Ovary (tissue), 9 donors: Measurements from ENCODE around the gene PRKCE. TPM values are rescaled to one million over a fixed set of nuclear protein-coding genes. Genes with fewer than 3 reads are reported as not detected.

Source experiments
- DNase-seq, 5 donors: peaks; one replicate each; pipeline ENCODE4 v3.0.0-alpha.2; 2019 to 2020
- H3K27ac ChIP-seq, 2 donors: fragments of 200-600 bp; one replicate each; pipeline versions ENCODE4 v1.5.1 to v1.8.0; 2019 to 2022
- H3K27me3 ChIP-seq: fragments of 200-600 bp; one replicate; pipeline ENCODE4 v1.8.0; 2022
- H3K36me3 ChIP-seq: fragments of 200-600 bp; sonication (generic); one replicate; pipeline ENCODE4 v1.5.1; 2019
- H3K4me1 ChIP-seq: one replicate; pipeline ENCODE4 v1.8.1; 2013; ENCODE audit warnings: mild to moderate bottlenecking, moderate library complexity; ENCODE audit not compliant: insufficient read depth
- H3K4me3 ChIP-seq: fragments of 200-600 bp; sonication (generic); one replicate; pipeline ENCODE4 v1.5.1; 2017
- H3K9me3 ChIP-seq, 2 donors: fragments of 200-600 bp in 1 of 2; sonication (generic) in 1 of 2; one replicate each; pipeline versions ENCODE4 v1.5.1 to v1.8.1; 2013 to 2019; ENCODE audit warnings: mild to moderate bottlenecking in 1 of 2, moderate library complexity in 1 of 2
- EP300 ChIP-seq: sonication (generic); formaldehyde crosslinking; IDR thresholded peaks from one replicate; pipeline ENCODE4 v1.6.1; 2017; ENCODE audit warnings: antibody characterized with exemption
- POLR2A ChIP-seq: fragments of 450-650 bp; IDR thresholded peaks from one replicate; pipeline ENCODE4 v1.6.1; 2017; ENCODE audit warnings: antibody characterized with exemption, mild to moderate bottlenecking, moderate library complexity
- WGBS, 3 donors: extraction: QIAGEN DNeasy Blood & Tissue Kit in 1 of 3; methylation state at CpG; one replicate each; pipeline versions ENCODE4 v1.1.5 to v1.1.7; 2013 to 2017; 5-methylcytosine and 5-hydroxymethylcytosine counted together
- intact Hi-C, 4 donors: fragments of 100-400 bp; cut with DNase I; formaldehyde crosslinking; loops; one replicate each; pipeline versions ENCODE4 v1.11.0 to v1.15.1; 2022 to 2023
- polyA plus RNA-seq, 2 donors: library from polyadenylated mRNA; stranded (reverse); fragments of 200-250 nt in 1 of 2; fragments of 350-450 nt in 1 of 2; fragmentation: Illumina TruSeq in 1 of 2; extraction: RNeasy Lipid Tissue Mini Kit (QIAGEN cat#74804) in 1 of 2; gene quantifications; one replicate each; pipeline ENCODE4 v1.2.3, GENCODE V29; 2013 to 2014
- total RNA-seq, 7 donors: library from RNA; depleted of rRNA in 2 of 7; stranded (reverse); fragments of >200 nt in 2 of 7; fragmentation: NEBNext Ultra II Directional in 3 of 7; extraction: Animal tissue kit (Norgen Biotek cat#: 25700) in 3 of 7; gene quantifications; one replicate each; pipeline versions ENCODE4 v1.1.0 to v1.2.4, GENCODE V29; 2016 to 2023
- TF ChIP-seq, protein P1 (sequence below), 3 donors: fragments of 450-650 bp in 2 of 3; fragments of 200-600 bp in 1 of 3; IDR thresholded peaks; one replicate each; pipeline versions ENCODE4 v1.5.1 to v1.8.0; 2016 to 2022; ENCODE audit warnings: antibody characterized with exemption in 3 of 3, mild to moderate bottlenecking in 1 of 3
- donor health status: DM: no; HTN: no; CAD: no; lungs with moderate emphysema.
- donor health status: DM: no; HTN: no; CAD: no.
- donor health status: Bipolar disorder and iron deficiency.
- donor health status: DM: yes; HTN: yes; CAD: no.
- donor health status: DM: no; HTN: no; CAD: no.
- donor health status: DM: yes; HTN: yes; CAD: no.

Gene PRKCE
- total and polyA plus RNA-seq, 9 donors, result 3.1 to 22.8 (median 12.8) TPM

DNA sequence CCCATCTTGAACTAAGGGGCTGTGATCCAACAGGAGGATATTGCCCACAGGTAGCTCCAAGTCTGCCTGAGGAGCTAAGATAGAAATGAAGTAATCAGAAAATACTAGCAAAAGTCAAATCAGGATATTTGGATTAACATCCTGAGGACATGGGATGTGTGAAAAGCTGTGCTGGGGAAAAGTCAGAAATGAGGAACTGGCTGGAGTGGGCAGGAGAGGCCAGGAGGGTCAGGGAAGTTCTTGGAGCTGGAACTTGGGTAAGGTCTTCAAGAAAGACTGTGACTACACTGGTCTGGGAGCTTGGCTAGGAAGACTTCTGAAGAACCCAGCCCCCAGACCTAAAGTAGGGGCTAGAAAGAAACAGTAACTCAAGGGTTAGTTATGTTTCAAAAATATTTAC is 250.9 kb downstream of the PRKCE start:
- intact Hi-C loops, result no loop called here
- TF ChIP-seq POLR2A, result no peak
- no peak for TF ChIP-seq EP300
- TF ChIP-seq, protein P1, sequence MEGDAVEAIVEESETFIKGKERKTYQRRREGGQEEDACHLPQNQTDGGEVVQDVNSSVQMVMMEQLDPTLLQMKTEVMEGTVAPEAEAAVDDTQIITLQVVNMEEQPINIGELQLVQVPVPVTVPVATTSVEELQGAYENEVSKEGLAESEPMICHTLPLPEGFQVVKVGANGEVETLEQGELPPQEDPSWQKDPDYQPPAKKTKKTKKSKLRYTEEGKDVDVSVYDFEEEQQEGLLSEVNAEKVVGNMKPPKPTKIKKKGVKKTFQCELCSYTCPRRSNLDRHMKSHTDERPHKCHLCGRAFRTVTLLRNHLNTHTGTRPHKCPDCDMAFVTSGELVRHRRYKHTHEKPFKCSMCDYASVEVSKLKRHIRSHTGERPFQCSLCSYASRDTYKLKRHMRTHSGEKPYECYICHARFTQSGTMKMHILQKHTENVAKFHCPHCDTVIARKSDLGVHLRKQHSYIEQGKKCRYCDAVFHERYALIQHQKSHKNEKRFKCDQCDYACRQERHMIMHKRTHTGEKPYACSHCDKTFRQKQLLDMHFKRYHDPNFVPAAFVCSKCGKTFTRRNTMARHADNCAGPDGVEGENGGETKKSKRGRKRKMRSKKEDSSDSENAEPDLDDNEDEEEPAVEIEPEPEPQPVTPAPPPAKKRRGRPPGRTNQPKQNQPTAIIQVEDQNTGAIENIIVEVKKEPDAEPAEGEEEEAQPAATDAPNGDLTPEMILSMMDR (IDR thresholded peaks at IDR 0.05), result no peak
- H3K4me1 ChIP-seq, result peaks cover 10% of the 10 kb centered on the region
- no peaks in the 10 kb centered on the region for H3K36me3 ChIP-seq
- no peak for DNase-seq
- no peak overlapping the region for H3K4me3 ChIP-seq
- H3K27me3 ChIP-seq, result no peaks in the 10 kb centered on the region
- no peaks in the 10 kb centered on the region for H3K9me3 ChIP-seq
- no peak overlapping the region for H3K27ac ChIP-seq

DNA sequence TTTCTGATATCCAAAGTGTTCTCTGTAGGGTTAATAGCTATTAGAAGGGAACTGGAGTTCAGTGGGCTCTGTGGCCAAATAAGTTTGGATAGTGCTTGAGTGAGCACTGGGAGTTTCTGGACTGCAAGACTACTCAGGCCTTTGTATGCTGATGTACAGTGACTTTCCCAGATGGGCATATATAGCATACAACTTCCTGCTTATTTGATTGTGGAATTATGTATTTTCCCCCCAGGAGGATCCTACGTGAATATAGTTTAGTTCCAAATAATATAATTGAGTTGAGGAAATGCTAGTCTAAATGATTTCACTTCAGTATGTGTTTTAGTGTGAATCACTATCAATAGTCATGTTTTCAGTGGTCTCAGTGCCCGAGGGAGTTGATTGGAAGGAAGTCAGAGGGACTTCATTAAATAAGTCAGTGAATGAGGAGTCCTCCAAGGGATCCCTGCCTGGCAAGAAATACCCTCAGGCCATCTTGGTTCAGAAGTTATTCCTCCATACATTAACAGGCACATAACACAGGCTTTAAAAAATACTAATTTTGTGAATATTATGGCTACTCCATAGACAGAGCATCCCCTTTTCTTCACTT is 251.4 kb downstream of the PRKCE start:
- no peaks in the 10 kb centered on the region for H3K36me3 ChIP-seq
- TF ChIP-seq, protein P1 (IDR thresholded peaks at IDR 0.05), result no peak
- TF ChIP-seq EP300, result no peak
- no peak for TF ChIP-seq POLR2A
- H3K4me3 ChIP-seq, result no peak overlapping the region
- no peak overlapping the region for H3K27ac ChIP-seq
- no peak for DNase-seq
- intact Hi-C loops, result no loop called here
- 87 to 88% (median 87%) methylated on average over 2 of the region's 2 CpGs for WGBS, 3 donors
- H3K4me1 ChIP-seq, result peaks cover 8% of the 10 kb centered on the region
- no peaks in the 10 kb centered on the region for H3K9me3 ChIP-seq
- H3K27me3 ChIP-seq, result no peaks in the 10 kb centered on the region

DNA sequence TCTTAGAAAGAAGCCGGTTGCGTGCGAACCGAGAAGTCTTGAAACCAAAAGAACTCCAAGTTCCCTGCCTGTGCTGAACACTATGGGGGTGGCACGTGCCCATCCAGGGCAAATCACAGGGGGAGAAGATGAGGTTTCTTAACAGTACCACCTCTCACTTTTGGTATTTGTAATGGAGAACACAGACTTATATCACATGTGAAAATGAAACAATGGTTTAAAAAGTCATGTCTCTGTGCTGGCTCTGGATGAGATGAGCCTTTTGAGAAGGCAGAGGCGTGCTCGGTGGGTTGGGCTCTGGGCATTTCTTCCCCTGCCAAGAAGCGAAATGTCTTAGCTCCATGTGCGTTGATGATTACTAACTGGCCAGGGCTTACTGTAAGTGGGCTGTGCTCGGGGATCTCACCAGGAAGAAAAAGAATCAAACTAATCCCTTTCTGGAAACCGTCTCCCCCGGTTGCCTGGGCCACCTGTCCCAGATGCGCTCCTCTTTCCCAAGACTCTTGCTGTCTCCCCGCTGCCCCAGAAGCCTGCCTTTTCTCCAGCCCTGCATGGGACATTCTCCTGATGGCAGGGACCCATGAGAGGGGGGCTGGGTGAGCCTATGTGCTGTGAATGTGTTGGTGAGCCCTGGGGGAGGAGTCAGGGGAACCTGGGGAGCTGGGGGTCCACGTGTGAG is 252.9 kb downstream of the PRKCE start:
- intact Hi-C loops, result no loop called here
- H3K27me3 ChIP-seq, result no peaks in the 10 kb centered on the region
- H3K36me3 ChIP-seq, result no peaks in the 10 kb centered on the region
- no peak overlapping the region for H3K27ac ChIP-seq
- peaks cover 6% of the 10 kb centered on the region for H3K4me1 ChIP-seq
- DNase-seq, result peak in 2 of 5 donors; percentile 12 to 29
- TF ChIP-seq, protein P1 (IDR thresholded peaks at IDR 0.05), result no peak
- TF ChIP-seq EP300, result no peak
- WGBS, 3 donors, result 23 to 40% (median 31%) methylated on average over 15 of the region's 15 CpGs
- H3K9me3 ChIP-seq, result no peaks in the 10 kb centered on the region
- H3K4me3 ChIP-seq, result no peak overlapping the region

DNA sequence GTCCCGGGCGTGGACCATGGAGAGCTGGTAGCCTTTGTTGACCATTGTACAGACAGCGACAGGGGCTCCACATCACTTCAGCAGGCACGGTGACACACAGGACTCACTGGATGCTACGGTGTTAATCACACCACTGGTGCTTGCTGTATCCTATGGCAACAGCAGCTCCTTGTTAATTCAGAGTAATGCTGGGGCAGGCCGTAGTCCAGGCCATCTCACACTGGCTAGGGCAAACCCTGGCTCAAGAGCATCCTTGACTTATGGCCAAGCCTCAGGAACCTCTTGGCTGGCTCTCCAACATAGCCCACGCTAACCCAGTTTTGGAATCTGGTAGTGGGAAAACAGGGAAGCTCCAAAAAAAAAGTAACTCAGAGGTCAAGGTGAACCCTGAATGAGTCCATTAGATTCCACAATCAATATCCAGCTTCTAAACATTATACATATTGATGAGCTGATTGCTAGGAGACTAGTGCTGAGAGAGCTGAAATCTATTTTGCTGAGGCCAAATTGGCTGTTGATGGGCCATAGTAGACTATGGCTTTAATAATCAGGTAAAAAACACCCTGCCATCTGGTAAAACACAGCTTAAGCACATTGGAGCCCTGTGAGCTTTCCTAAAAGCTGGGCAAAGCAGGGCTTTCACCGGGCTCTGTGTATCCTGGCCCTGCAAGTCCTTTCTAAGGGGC is 253.6 kb downstream of the PRKCE start:
- Histone ChIP-seq H3K9me3 (no peaks in the 10 kb centered on the region), H3K27me3 (no peaks in the 10 kb centered on the region), H3K36me3 (no peaks in the 10 kb centered on the region), H3K4me1 (peaks cover 6% of the 10 kb centered on the region), H3K4me3 (no peak overlapping the region), H3K27ac (no peak overlapping the region)
- TF ChIP-seq, protein P1 (IDR thresholded peaks at IDR 0.05), result no peak
- TF ChIP-seq POLR2A (no peak), EP300 (no peak)
- DNase-seq, result no peak
- WGBS, 3 donors, result 64 to 76% (median 64%) methylated on average over 8 of the region's 8 CpGs
- intact Hi-C loops, result no loop called here
